ENCODE measurements around the gene PDIA4. TPM values are rescaled to one million over a fixed set of nuclear protein-coding genes. Genes with fewer than 3 reads are reported as not detected.

The PDIA4 gene
- total and polyA plus RNA-seq, 9 donors, result 49.6 to 130 (median 72.4) TPM

- 87 to 92% (median 92%) methylated on average over 1 of the region's 1 CpG for WGBS, 3 donors
- TF ChIP-seq CTCF (IDR thresholded peaks at IDR 0.05) (no peak), POLR2A (IDR thresholded peaks at IDR 0.05) (no peak), EP300 (IDR thresholded peaks at IDR 0.05) (no peak)
- Histone ChIP-seq H3K4me3 (no peak overlapping the region), H3K36me3 (no peaks in the 10 kb centered on the region), H3K4me1 (ENCODE audit: insufficient read depth) (no peaks in the 10 kb centered on the region), H3K9me3 (no peaks in the 10 kb centered on the region), H3K27me3 (no peaks in the 10 kb centered on the region), H3K27ac (no peak overlapping the region)
- intact Hi-C loops (cut with DNase I), result loop anchor here in 1 of 4 donors (2.0 kb wide), 1 partner anchor 37 kb away; no protein-coding TSS in a partner anchor
- no peak for DNase-seq
Measured at GRCh38 chr7:149053384-149053783, 25.1 kb upstream of the PDIA4 start.

GRCh38 chr7:149050941-149051340, 22.6 kb upstream of the PDIA4 start:
- no peaks in the 10 kb centered on the region for H3K4me1 ChIP-seq (ENCODE audit: insufficient read depth)
- no peaks in the 10 kb centered on the region for H3K27me3 ChIP-seq
- no peaks in the 10 kb centered on the region for H3K9me3 ChIP-seq
- H3K27ac ChIP-seq, result no peak overlapping the region
- TF ChIP-seq CTCF (IDR thresholded peaks at IDR 0.05) (no peak), EP300 (IDR thresholded peaks at IDR 0.05) (no peak), POLR2A (IDR thresholded peaks at IDR 0.05) (no peak)
- intact Hi-C loops (cut with DNase I), result no loop called here
- no peak overlapping the region for H3K4me3 ChIP-seq
- H3K36me3 ChIP-seq, result no peaks in the 10 kb centered on the region
- no peak for DNase-seq
- 90 to 98% (median 92%) methylated on average over 3 of the region's 3 CpGs for WGBS, 3 donors

DNA sequence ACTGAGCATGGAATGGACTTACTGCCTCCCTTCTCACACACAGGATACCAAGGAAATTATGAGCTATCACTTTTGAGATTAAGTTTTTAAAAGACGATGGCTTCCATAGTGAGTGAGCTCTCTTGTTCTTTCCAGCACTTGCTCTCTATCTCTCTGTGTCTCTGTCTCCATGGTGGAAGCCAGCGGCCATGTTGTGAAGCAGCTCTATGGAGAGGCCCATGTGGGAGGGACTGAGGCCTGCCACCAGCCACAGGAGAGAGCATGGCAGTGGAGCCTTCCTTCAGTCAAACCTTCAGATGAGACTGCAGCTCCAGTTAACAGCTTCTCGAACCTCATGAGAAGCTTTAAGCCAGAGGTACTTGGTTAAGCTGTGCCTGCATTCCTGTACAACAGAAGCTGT, 20.5 kb upstream of the PDIA4 start:
- WGBS, 3 donors, result 81 to 94% (median 90%) methylated on average over 3 of the region's 3 CpGs
- DNase-seq, result no peak
- Histone ChIP-seq H3K4me1 (ENCODE audit: insufficient read depth) (no peaks in the 10 kb centered on the region), H3K36me3 (no peaks in the 10 kb centered on the region), H3K27ac (no peak overlapping the region), H3K4me3 (no peak overlapping the region), H3K9me3 (no peaks in the 10 kb centered on the region), H3K27me3 (no peaks in the 10 kb centered on the region)
- TF ChIP-seq EP300 (IDR thresholded peaks at IDR 0.05) (no peak), CTCF (IDR thresholded peaks at IDR 0.05) (no peak), POLR2A (IDR thresholded peaks at IDR 0.05) (no peak)
- intact Hi-C loops (cut with DNase I), result no loop called here

- no peaks in the 10 kb centered on the region for H3K27me3 ChIP-seq
- WGBS, 3 donors, result 78 to 86% (median 83%) methylated on average over 2 of the region's 2 CpGs
- H3K27ac ChIP-seq, result no peak overlapping the region
- no peaks in the 10 kb centered on the region for H3K4me1 ChIP-seq (ENCODE audit: insufficient read depth)
- no peaks in the 10 kb centered on the region for H3K36me3 ChIP-seq
- no peak for DNase-seq
- H3K4me3 ChIP-seq, result no peak overlapping the region
- no peaks in the 10 kb centered on the region for H3K9me3 ChIP-seq
- no peak for TF ChIP-seq POLR2A (IDR thresholded peaks at IDR 0.05)
- TF ChIP-seq CTCF (IDR thresholded peaks at IDR 0.05), result no peak
- TF ChIP-seq EP300 (IDR thresholded peaks at IDR 0.05), result no peak
- intact Hi-C loops (cut with DNase I), result no loop called here
Measured at GRCh38 chr7:149046416-149046815, 18.1 kb upstream of the PDIA4 start.
